GM19324 (cell line): Measurements from ENCODE around the gene OTUB2.

Experiments
- ATAC-seq: cut with Tn5 transposase; IDR thresholded peaks from one replicate; pipeline ENCODE4 v1.9.1; 2021; ENCODE audit warnings: mild to moderate bottlenecking, moderate library complexity; ENCODE audit not compliant: unreplicated experiment, low FRiP score

The OTUB2 gene

DNA sequence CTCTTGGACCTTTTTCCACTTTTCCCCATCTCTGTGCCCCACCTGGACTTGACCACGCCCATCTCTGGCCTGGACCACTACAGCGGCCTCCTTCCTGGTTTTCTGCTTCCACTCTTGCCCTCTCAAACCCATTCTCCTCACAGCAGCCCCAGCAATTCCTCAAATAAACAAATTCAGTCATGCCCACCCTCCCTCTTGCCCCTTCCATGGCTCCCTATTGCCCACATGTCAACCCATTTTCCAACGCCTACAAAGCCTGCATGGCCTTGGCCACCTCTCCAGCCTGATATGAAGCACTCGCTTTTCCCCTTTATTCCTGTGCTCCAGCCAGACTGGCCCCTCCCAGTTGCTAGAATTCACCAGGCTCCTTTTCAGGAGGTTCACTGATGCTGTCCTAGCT is 5.9 kb upstream of the OTUB2 start:
- ATAC-seq, result no peak

DNA sequence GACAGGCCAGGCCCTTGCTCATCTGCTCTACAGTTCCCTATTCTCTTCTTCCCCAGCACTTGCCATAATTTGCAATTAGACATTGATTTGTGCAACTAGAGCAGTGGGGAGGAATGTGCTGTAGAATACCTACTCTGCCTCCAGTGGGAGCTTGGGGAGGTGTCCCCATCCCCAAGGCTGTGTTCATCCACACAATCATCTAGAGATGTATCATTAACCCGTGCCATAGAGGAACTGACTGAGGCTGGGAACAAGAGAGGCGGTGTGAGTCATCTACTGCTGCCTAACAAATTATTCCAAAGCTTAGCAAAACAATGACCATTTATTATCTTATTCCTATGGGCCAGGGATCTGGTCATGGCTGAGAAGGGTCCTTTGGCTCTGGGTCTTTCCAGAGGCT is 5.1 kb upstream of the OTUB2 start:
- no peak for ATAC-seq

GRCh38 chr14:94021416-94022157 is 4.6 kb upstream of the OTUB2 start:
- ATAC-seq, result no peak

DNA sequence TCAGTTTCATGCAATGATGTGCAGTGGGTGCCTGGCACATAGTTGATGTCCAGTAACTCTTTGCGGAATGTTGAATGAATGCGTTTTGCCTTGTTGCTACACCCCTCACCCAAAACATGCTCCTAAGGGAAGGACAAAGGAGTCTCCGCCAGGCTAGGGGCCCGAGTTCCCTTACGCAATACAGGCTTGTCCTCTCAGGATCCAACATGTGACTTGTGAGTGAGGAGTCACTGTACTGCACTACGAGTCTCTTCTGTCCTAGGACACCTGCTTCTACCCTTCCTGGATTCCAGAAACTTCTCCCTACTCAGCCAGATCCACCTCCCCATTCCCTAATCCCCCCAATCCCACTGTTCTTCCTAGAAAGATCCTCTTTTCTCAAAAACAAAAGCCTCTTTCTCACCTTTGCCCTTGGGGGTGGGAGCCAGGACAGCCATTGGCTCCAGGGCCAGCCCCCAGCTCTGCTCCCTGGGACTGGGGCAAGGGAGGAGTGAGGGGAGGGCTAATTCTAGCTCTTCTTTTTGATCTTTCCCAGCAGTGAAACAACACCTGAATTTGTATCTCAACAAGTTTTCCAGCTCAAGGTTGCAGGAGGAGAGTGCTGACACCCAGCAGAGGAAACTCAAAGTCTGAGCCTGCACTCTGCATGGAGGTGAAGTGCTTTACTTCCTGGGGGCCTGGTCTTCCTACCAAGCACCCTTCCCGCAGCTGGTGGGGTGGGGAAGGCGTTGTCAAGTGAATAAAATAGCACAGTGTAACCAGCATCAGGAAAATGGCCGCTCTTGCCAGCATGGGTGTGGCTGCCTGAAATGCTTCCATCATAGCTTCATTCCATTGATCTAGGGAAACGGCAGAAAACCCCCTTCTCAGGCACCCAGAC is 3.4 kb upstream of the OTUB2 start:
- no peak for ATAC-seq

DNA sequence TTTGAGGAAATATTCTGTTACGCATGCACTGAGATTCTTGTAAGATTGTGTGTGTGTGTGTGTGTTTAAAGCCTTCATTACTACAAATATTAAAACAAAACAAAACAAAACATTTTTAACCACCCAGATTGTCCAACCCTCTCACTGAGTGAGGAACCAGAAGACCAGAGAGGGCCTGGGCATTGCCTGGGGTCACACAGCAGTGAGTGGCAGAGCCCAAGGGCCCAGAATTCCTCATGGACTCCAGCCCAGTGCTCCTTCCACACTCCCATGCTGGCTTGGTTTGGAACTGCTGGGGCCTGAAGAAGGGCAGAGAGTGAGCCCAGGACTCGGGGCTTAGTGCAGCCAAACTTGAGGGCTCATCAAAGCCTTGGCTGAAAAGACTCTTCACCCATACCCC is 1.6 kb upstream of the OTUB2 start:
- ATAC-seq, result no peak

DNA sequence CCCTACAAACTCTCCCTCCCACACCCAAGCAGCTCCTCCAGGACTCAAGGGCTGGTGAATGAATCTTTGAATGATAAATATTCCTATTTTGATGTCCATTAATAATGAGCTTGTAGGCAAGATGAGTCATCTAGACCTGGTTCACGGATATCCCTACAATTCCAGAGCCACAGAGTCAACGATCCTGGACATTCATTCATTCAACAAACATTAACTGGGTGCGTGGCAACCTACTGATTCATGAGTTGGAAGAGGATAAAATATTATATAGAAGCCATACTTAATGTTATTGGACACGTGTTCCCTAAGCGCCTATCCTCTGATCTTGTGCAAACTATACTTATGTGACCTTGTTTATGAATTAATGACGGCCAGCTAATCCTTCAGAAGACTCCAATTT is 420 bp upstream of the OTUB2 start:
- ATAC-seq, result no peak

GRCh38 chr14:94026889-94027469 is 839 bp downstream of the OTUB2 start:
- no peak for ATAC-seq

DNA sequence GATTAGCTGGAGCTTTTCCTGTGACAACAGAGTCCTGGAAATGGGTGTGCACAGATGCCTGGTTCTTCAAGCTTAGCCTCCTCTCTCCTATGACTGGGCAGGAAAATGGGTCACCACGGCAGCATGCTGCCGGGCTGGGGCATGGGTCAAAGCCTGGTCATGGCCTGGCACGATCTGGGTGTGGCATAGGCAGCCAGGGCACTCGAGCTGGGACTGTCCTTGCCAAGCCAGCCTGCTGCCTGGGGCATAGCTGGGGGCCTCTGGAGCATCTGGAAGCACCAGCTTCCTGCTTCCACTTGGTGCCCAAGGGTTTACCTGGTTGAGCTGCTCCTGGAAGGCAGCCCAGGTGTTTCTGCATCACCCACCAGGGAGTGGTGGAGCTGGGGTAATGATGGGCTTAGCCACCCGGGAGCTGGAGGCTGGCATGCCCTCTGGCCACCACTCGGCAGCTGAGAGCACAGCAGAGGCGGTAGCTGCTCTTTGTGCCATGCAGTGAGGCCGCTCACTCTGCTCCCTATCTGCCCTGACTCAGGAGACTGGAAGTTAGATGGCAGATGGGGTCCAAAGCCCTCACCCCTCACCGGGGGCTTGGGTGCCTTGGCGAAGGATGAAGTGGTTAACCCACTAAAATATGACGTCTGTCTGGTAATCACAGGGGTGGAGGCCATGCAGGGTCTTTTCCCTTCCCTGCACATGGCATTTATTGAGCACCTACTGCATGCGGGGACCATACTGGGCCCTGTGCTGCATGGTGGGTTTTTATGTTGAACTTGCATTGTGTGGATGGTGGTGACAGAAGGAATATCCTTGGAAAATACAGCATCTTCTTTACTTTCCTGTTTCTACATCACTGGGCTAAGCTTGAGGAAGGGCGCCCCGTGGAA is 1.7 kb downstream of the OTUB2 start:
- ATAC-seq, result no peak

DNA sequence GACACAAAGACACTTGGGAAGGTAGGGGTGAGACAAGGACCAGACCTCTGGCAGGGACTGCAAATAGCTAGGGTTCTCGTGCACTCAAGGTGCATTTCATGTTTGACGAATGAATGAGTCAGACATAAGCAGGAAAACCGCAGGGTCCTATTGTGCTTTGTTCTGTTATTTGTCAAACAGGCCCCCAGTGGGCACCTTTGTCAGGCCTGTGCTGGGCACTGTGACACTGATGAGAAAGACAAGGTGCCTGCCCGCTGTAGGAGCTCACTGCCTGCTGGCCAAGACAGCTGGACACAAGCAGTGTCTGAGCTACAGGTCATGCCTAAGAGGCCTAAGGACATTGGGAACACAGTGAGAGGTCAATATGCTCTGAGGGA is 2.3 kb downstream of the OTUB2 start:
- no peak for ATAC-seq

- no peak for ATAC-seq
Observed at GRCh38 chr14:94029265-94029664, 3.1 kb downstream of the OTUB2 start.

DNA sequence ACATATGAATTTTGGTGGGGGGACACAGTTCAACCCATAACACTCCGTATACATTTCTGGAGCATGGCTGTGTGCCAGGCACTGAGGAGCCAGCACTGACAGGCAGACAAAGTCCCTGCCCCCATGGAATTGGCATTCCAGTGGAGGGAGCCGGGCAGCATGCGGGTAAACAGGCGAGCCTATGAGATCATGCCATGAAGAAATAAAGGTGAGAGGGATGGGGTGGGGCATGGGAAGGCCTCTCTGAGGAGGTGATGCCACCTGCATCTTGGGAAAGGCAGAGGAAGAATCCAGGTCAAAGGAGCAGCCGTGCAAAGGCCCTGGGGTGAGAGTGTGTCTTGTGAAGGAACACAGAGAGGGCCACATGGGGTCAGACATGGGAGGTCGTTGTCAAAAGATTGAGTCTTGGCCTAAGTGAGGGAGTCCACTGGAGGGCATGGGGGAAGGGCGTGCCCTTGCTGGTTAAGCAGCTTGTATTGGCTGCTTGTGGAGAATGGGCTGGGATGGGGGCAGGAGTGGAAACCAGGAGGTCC is 3.6 kb downstream of the OTUB2 start:
- ATAC-seq, result no peak

GRCh38 chr14:94030571-94030970 is 4.4 kb downstream of the OTUB2 start:
- no peak for ATAC-seq

- ATAC-seq, result no peak
Observed at GRCh38 chr14:94031161-94031882, 5.2 kb downstream of the OTUB2 start.

GRCh38 chr14:94031883-94032279 is 5.7 kb downstream of the OTUB2 start:
- no peak for ATAC-seq

DNA sequence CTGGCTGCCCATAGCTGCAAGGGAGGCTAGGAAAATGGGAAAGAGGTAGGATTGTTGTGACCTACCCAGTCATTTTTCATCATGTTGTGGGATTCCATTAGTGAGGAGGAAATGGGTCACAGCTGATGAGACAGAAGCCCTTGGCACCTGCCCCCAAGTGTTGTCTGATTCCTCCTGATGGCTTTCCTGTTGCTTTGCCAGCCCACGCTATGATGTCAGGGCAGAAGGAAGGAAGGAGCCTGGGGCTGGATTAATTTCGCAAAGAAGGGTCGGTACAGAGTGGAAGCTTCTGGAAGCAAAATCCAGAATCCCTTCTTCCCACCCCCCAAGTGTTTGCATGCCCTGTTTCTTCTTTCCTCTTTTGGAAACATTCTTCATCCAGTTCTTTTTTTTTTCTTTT is 8.7 kb downstream of the OTUB2 start:
- ATAC-seq, result no peak

DNA sequence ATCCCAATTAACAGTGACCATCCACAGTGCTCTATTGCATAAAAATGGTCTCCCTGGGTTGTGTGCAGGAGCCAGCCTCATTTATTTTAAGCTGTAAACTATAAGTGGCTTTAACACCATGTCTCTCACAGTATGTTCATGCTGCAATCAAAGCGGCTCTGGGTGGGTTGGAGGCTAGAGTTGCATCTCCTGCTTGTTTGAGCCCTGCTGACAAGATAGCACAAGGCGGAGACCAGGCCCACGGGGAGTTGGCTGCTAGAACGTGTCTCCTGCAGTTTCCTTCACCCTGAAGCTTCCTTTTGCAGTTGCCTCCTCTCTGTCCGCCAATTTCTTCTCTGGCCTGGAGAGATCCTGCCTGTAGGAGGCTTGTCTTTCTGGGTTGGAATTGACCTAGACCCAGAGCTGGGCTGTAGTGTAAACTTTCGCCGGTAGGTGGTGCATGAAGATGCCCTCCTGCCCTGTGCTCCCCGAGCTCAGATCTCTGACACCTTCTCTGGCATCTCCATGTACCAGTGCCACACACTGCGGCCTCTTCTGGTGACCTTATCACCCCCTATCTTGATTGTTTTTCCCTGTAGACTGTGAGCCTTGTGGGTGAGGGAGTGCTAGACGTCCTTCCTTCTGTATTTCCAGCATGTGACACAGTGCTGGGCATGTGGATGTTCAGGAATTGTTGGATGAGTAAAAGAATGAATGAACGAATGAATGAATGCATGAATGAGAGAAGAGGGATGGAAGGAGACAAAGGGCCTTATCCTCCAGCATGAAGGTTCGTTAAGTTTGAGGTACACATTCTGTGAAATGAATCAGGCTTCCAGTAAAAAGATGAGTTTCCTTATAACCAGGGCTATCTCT is 10.4 kb downstream of the OTUB2 start:
- peak; percentile 77 for ATAC-seq

DNA sequence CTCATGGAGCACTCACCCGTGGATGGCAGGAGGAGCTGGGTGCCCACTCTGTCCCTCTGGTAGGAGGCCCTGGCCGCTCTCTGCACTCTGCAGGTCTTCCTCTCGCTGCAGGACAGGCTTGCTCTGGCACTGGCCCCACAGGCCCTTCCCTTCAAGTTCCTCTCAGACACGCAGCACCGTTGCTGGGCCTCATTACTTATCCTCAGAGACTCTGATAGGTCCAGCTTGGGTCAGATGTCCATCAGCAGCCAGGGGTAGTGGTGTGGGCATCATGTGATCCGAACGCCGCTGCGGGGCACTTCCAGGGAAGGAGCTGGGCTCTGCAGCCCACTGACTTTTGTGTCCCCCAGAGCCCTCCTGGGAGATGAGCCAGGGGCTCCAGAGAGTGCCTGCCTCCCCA is 11.8 kb downstream of the OTUB2 start:
- ATAC-seq, result no peak

- no peak for ATAC-seq
Observed at GRCh38 chr14:94038510-94038909, 12.4 kb downstream of the OTUB2 start.
